Measurements from ENCODE around the gene SPAG16.

DNA sequence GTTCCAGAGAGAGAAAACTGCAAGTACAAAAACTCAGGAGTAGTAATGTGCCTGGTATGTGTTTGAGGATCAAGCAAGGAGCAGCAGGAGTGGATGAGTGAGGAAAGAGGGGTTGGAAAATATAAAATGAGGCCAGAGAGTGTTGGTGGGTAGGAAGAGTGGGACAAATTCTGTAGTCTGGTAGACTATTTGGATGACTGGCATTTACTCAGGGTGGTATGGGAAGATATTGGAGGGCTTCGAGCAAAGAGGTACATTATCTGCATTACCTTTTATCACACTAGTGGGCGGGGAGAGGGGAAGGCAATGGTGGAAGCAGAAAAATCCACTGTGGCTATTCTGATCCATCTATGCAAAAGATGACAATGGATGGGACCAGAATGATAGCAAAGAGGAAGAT is 744.9 kb downstream of the SPAG16 start:
- TF ChIP-seq ESRRG (CRISPR knock-in tag; IDR thresholded peaks at IDR 0.05), result no peak
- TF ChIP-seq, protein P1, sequence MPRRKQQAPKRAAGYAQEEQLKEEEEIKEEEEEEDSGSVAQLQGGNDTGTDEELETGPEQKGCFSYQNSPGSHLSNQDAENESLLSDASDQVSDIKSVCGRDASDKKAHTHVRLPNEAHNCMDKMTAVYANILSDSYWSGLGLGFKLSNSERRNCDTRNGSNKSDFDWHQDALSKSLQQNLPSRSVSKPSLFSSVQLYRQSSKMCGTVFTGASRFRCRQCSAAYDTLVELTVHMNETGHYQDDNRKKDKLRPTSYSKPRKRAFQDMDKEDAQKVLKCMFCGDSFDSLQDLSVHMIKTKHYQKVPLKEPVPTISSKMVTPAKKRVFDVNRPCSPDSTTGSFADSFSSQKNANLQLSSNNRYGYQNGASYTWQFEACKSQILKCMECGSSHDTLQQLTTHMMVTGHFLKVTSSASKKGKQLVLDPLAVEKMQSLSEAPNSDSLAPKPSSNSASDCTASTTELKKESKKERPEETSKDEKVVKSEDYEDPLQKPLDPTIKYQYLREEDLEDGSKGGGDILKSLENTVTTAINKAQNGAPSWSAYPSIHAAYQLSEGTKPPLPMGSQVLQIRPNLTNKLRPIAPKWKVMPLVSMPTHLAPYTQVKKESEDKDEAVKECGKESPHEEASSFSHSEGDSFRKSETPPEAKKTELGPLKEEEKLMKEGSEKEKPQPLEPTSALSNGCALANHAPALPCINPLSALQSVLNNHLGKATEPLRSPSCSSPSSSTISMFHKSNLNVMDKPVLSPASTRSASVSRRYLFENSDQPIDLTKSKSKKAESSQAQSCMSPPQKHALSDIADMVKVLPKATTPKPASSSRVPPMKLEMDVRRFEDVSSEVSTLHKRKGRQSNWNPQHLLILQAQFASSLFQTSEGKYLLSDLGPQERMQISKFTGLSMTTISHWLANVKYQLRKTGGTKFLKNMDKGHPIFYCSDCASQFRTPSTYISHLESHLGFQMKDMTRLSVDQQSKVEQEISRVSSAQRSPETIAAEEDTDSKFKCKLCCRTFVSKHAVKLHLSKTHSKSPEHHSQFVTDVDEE (CRISPR knock-in tag; IDR thresholded peaks at IDR 0.05), result no peak
- TF ChIP-seq, protein P2, sequence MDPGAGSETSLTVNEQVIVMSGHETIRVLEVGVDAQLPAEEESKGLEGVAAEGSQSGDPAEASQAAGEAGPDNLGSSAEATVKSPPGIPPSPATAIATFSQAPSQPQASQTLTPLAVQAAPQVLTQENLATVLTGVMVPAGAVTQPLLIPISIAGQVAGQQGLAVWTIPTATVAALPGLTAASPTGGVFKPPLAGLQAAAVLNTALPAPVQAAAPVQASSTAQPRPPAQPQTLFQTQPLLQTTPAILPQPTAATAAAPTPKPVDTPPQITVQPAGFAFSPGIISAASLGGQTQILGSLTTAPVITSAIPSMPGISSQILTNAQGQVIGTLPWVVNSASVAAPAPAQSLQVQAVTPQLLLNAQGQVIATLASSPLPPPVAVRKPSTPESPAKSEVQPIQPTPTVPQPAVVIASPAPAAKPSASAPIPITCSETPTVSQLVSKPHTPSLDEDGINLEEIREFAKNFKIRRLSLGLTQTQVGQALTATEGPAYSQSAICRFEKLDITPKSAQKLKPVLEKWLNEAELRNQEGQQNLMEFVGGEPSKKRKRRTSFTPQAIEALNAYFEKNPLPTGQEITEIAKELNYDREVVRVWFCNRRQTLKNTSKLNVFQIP (CRISPR knock-in tag; IDR thresholded peaks at IDR 0.05; ENCODE audit: borderline replicate concordance, low read depth), result no peak
- TF ChIP-seq, protein P3, sequence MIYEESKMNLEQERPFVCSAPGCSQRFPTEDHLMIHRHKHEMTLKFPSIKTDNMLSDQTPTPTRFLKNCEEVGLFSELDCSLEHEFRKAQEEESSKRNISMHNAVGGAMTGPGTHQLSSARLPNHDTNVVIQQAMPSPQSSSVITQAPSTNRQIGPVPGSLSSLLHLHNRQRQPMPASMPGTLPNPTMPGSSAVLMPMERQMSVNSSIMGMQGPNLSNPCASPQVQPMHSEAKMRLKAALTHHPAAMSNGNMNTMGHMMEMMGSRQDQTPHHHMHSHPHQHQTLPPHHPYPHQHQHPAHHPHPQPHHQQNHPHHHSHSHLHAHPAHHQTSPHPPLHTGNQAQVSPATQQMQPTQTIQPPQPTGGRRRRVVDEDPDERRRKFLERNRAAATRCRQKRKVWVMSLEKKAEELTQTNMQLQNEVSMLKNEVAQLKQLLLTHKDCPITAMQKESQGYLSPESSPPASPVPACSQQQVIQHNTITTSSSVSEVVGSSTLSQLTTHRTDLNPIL (CRISPR knock-in tag; IDR thresholded peaks at IDR 0.05; ENCODE audit: low read depth), result no peak
